Neural cell (in vitro differentiated cells): ENCODE data around the gene LCOR. TPM values are rescaled to one million over a fixed set of nuclear protein-coding genes. Genes with fewer than 3 reads are reported as not detected.

Experiments used
- H2AFZ ChIP-seq: fragments of 200-600, 300-800 bp; sonication (generic), shearing (Covaris generic); 2 replicates; pipeline ENCODE4 v1.6.0; 2014; ENCODE audit warnings: low read depth, mild to moderate bottlenecking, antibody characterized with exemption, low read length, moderate library complexity
- H3F3A ChIP-seq: fragments of 200-600 bp; shearing (Covaris generic); 2 replicates; pipeline ENCODE4 v1.6.1; 2016; ENCODE audit warnings: mild to moderate bottlenecking, moderate library complexity, mixed read lengths, antibody characterized with exemption, low read length; ENCODE audit not compliant: insufficient read depth, poor library complexity, severe bottlenecking
- H3K27ac ChIP-seq: fragments of 200-600, 300-800 bp; sonication (generic), shearing (Covaris generic); 2 replicates; pipeline ENCODE4 v1.5.1; 2014; ENCODE audit warnings: mild to moderate bottlenecking, low read length, moderate library complexity
- H3K27me3 ChIP-seq: fragments of 300-800, 200-600 bp; sonication (generic), shearing (Covaris generic); 2 replicates; pipeline ENCODE4 v1.6.0; 2014; ENCODE audit warnings: mild to moderate bottlenecking, low read depth, low read length, moderate library complexity; ENCODE audit not compliant: insufficient read depth
- H3K36me3 ChIP-seq: fragments of 300-800, 200-600 bp; sonication (generic), shearing (Covaris generic); 2 replicates; pipeline ENCODE4 v1.5.1; 2014; ENCODE audit warnings: mild to moderate bottlenecking, antibody characterized with exemption, low read length, moderate library complexity; ENCODE audit not compliant: insufficient read depth
- H3K4me2 ChIP-seq: fragments of 300-800, 200-600 bp; sonication (generic), shearing (Covaris generic); 2 replicates; pipeline ENCODE4 v1.6.0; 2014; ENCODE audit warnings: mild to moderate bottlenecking, low read length
- H3K4me3 ChIP-seq: fragments of 300-800, 200-600 bp; sonication (generic), shearing (Covaris generic); 2 replicates; pipeline ENCODE4 v1.5.1; 2014; ENCODE audit warnings: mild to moderate bottlenecking, low read length, moderate library complexity
- H3K79me2 ChIP-seq: fragments of 200-600 bp; shearing (Covaris generic); replicated peaks from 2 replicates; pipeline ENCODE4 v1.6.0; 2014; ENCODE audit warnings: mild to moderate bottlenecking, low read length, moderate library complexity; ENCODE audit not compliant: insufficient read depth
- H3K9ac ChIP-seq: fragments of 300-800, 200-600 bp; sonication (generic), shearing (Covaris generic); 2 replicates; pipeline ENCODE4 v1.6.1; 2016; ENCODE audit warnings: mild to moderate bottlenecking, low read length, mixed read lengths
- H3K9me2 ChIP-seq: fragments of 200-600 bp; shearing (Covaris generic); 2 replicates; pipeline ENCODE4 v1.6.1; 2016; ENCODE audit warnings: mild to moderate bottlenecking, low read length, mixed read lengths; ENCODE audit not compliant: insufficient read depth
- H3K9me3 ChIP-seq: fragments of 200-600, 300-800 bp; sonication (generic), shearing (Covaris generic); 2 replicates; pipeline ENCODE4 v1.6.1; 2016; ENCODE audit warnings: mild to moderate bottlenecking, mixed run types, low read length, moderate library complexity, mixed read lengths
- H4K20me1 ChIP-seq: fragments of 200-600 bp; shearing (Covaris generic); 2 replicates; pipeline ENCODE4 v1.6.1; 2016; ENCODE audit warnings: mild to moderate bottlenecking, mixed run types; ENCODE audit not compliant: insufficient read depth
- CTCF ChIP-seq: fragments of 450-650 bp; IDR thresholded peaks from 2 replicates; pipeline ENCODE4 v1.5.1; 2014; ENCODE audit warnings: antibody characterized with exemption, mild to moderate bottlenecking, moderate library complexity; ENCODE audit not compliant: poor library complexity, severe bottlenecking
- EP300 ChIP-seq: fragments of 450-650 bp; conservative IDR thresholded peaks from 2 replicates; pipeline ENCODE4 v1.6.1; 2014; ENCODE audit warnings: antibody characterized with exemption, mild to moderate bottlenecking, moderate library complexity; ENCODE audit not compliant: poor library complexity, severe bottlenecking
- EZH2 ChIP-seq: fragments of 200-600, 300-800 bp; shearing (Covaris generic), sonication (generic); IDR thresholded peaks from 2 replicates; pipeline ENCODE4 v1.6.1; 2014; ENCODE audit warnings: antibody characterized with exemption, low read length, borderline replicate concordance, mild to moderate bottlenecking; ENCODE audit not compliant: insufficient read depth, poor library complexity, severe bottlenecking
- MXI1 ChIP-seq: fragments of 450-650 bp; conservative IDR thresholded peaks from 2 replicates; pipeline ENCODE4 v1.6.1; 2014; ENCODE audit warnings: antibody characterized with exemption, mild to moderate bottlenecking; ENCODE audit not compliant: poor library complexity, severe bottlenecking
- POLR2AphosphoS5 ChIP-seq: IDR thresholded peaks from 2 replicates; pipeline ENCODE4 v1.6.1; 2012
- RAD21 ChIP-seq: fragments of 450-650 bp; conservative IDR thresholded peaks from 2 replicates; pipeline ENCODE4 v1.6.1; 2014; ENCODE audit warnings: antibody characterized with exemption, mild to moderate bottlenecking, moderate library complexity
- REST ChIP-seq: IDR thresholded peaks from 2 replicates; pipeline ENCODE4 v1.6.1; 2012; ENCODE audit warnings: borderline replicate concordance
- SMC3 ChIP-seq: fragments of 450-650 bp; conservative IDR thresholded peaks from 2 replicates; pipeline ENCODE4 v1.6.1; 2014; ENCODE audit warnings: antibody characterized with exemption, mild to moderate bottlenecking, moderate library complexity; ENCODE audit not compliant: poor library complexity
- TAF1 ChIP-seq: IDR thresholded peaks from 2 replicates; pipeline ENCODE4 v1.6.1; 2012; ENCODE audit warnings: low read depth
- polyA plus RNA-seq: library from polyadenylated mRNA; depleted of rRNA; stranded (reverse); fragments of >200 nt; gene quantifications from 2 replicates; pipeline ENCODE4 v1.2.3, GENCODE V29; 2014

LCOR gene
- polyA plus RNA-seq, 1 donor from 2014 or later, result 61.1 TPM

GRCh38 chr10:96987842-96988175, 155.7 kb downstream of the LCOR start:
- no peaks in the 10 kb centered on the region for H3K27me3 ChIP-seq
- H2AFZ ChIP-seq, result no peak overlapping the region
- H3F3A ChIP-seq, result no peaks in the 10 kb centered on the region
- H3K4me3 ChIP-seq, result no peak overlapping the region
- H3K36me3 ChIP-seq, result peaks cover 5% of the 10 kb centered on the region
- TF ChIP-seq SMC3, result no peak
- no peak for TF ChIP-seq EP300
- TF ChIP-seq RAD21, result no peak
- TF ChIP-seq MXI1, result no peak
- no peak for TF ChIP-seq POLR2AphosphoS5
- TF ChIP-seq REST, result no peak
- no peak for TF ChIP-seq EZH2
- no peak for TF ChIP-seq CTCF
- TF ChIP-seq TAF1, result no peak
- H4K20me1 ChIP-seq, result no peaks in the 10 kb centered on the region
- no peak overlapping the region for H3K27ac ChIP-seq
- no peaks in the 10 kb centered on the region for H3K79me2 ChIP-seq
- no peak overlapping the region for H3K4me2 ChIP-seq
- H3K9ac ChIP-seq, result no peak overlapping the region
- no peaks in the 10 kb centered on the region for H3K9me3 ChIP-seq
- H3K9me2 ChIP-seq, result no peaks in the 10 kb centered on the region

GRCh38 chr10:96988426-96988825, 156.3 kb downstream of the LCOR start:
- H3K36me3 ChIP-seq, result peaks cover 5% of the 10 kb centered on the region
- H4K20me1 ChIP-seq, result no peaks in the 10 kb centered on the region
- H3K4me2 ChIP-seq, result no peak overlapping the region

More at GRCh38 chr10:96988426-96988825, 156.3 kb downstream of the LCOR start:
- no peaks in the 10 kb centered on the region for H3F3A ChIP-seq
- TF ChIP-seq POLR2AphosphoS5, result no peak
- no peak for TF ChIP-seq EP300
- TF ChIP-seq EZH2, result no peak
- no peak for TF ChIP-seq CTCF
- TF ChIP-seq TAF1, result no peak
- no peak for TF ChIP-seq SMC3
- TF ChIP-seq RAD21, result no peak
- TF ChIP-seq MXI1, result no peak
- TF ChIP-seq REST, result no peak
- no peak overlapping the region for H2AFZ ChIP-seq
- H3K79me2 ChIP-seq, result no peaks in the 10 kb centered on the region
- H3K9me2 ChIP-seq, result no peaks in the 10 kb centered on the region
- H3K9ac ChIP-seq, result no peak overlapping the region
- H3K4me3 ChIP-seq, result no peak overlapping the region
- no peaks in the 10 kb centered on the region for H3K27me3 ChIP-seq
- H3K27ac ChIP-seq, result no peak overlapping the region
- H3K9me3 ChIP-seq, result no peaks in the 10 kb centered on the region
